K562 (cell line): ENCODE data around the gene CGB8. TPM values are rescaled to one million over a fixed set of nuclear protein-coding genes. Genes with fewer than 3 reads are reported as not detected.

Source experiments
- ELK1 ChIP-seq: sonication (generic); formaldehyde crosslinking; IDR thresholded peaks from 2 replicates; pipeline ENCODE4 v1.8.1; 2022; ENCODE audit warnings: missing genetic modification reagents
- HCFC1 ChIP-seq: IDR thresholded peaks from 2 replicates; pipeline ENCODE4 v1.6.1; 2012; ENCODE audit warnings: low read depth, low read length, improper control_type of control experiment
- MTA1 ChIP-seq: fragments of 450-650 bp; IDR thresholded peaks from 2 replicates; pipeline ENCODE4 v1.6.1; 2017; ENCODE audit warnings: borderline replicate concordance
- NFE2 ChIP-seq: IDR thresholded peaks from 2 replicates; pipeline ENCODE4 v1.6.1; 2014; ENCODE audit warnings: antibody characterized with exemption, low read depth
- RREB1 ChIP-seq: fragments of 250-450 bp; sonication (Bioruptor Pico); IDR thresholded peaks from 2 replicates; pipeline ENCODE4 v1.4.0; 2020
- SRSF9 ChIP-seq: fragments of 200-400 bp; formaldehyde crosslinking; IDR thresholded peaks from 2 replicates; pipeline ENCODE4 v1.6.1; 2017; ENCODE audit warnings: low read depth, low read length, borderline replicate concordance
- ZNF512 ChIP-seq: IDR thresholded peaks from 2 replicates; pipeline ENCODE4 v1.6.1; 2016; ENCODE audit warnings: missing genetic modification characterization, missing compliant biosample characterization
- ZNF583 ChIP-seq: fragments of 250-450 bp; sonication (Bioruptor Pico); IDR thresholded peaks from 2 replicates; pipeline ENCODE4 v1.4.0; 2020
- ZNF589 ChIP-seq: fragments of 200-800 bp; sonication (Bioruptor generic); IDR thresholded peaks from 2 replicates; pipeline ENCODE4 v1.6.1; 2016; ENCODE audit warnings: low read depth, missing genetic modification characterization, missing compliant biosample characterization
- polyA plus RNA-seq, 8 experiments: library from polyadenylated mRNA; depleted of rRNA in 4 of 8; stranded (reverse) in 5 of 8; unstranded in 3 of 8; fragments of >200 nt; fragmentation: Nextera tagmentation in 2 of 8; fragmentation: Illumina TruSeq in 1 of 8; extraction: Ambion mirVana in 2 of 8; extraction: Trizol in 1 of 8; gene quantifications; 2 replicates each; pipeline versions ENCODE4 v1.2.1 to v1.2.3, GENCODE V29; 2011 to 2014; ENCODE audit warnings: inconsistent platforms in 1 of 8, missing spikeins in 1 of 8
- total RNA-seq, 7 experiments: library from RNA; depleted of rRNA in 6 of 7; stranded (reverse); fragments of >200 nt in 6 of 7; fragmentation: Illumina TruSeq in 2 of 7; extraction: Trizol in 2 of 7; gene quantifications; 2 replicates each; pipeline versions ENCODE4 v1.2.1 to v1.2.3, GENCODE V29; 2011 to 2021; ENCODE audit warnings: low replicate concordance in 1 of 7

Gene CGB8
- total and polyA plus RNA-seq, 9 of the 15 experiments (the other 6 are each of a cell fraction or from before 2014, with no cell fraction given): not detected

- no peak for TF ChIP-seq SRSF9
- no peak for TF ChIP-seq NFE2
- no peak for TF ChIP-seq MTA1
- no peak for TF ChIP-seq RREB1 (CRISPR knock-in tag)
- TF ChIP-seq ZNF583 (CRISPR knock-in tag): no peak
- TF ChIP-seq HCFC1: no peak
- TF ChIP-seq ELK1 (CRISPR knock-in tag): no peak
- TF ChIP-seq ZNF589 (CRISPR knock-in tag): no peak
- TF ChIP-seq ZNF512 (tag): no peak
Measured at GRCh38 chr19:49020931-49021895, 27.7 kb downstream of the CGB8 start (continued).
